ENCODE measurements around the gene TM9SF2.

DNA sequence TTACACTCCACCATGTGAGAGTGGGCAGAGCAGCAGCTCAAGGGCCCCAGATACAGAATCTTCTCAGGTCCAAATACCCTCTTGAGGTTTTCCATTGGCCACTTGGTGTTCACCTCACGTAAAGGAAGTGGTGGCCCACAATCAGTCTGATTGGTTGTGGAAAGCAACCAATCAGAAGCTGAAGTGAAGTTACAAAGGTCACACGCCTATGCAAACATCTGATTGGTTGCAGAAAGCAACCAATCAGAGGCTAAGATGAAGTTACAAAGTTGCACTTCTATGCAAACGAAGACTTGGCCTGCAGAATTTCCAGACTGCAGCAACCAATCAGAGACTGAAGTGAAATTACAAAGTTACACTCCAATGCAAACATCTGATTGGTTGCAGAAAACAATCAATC lies 14.3 kb upstream of the TM9SF2 start:
- TF ChIP-seq, protein P1, sequence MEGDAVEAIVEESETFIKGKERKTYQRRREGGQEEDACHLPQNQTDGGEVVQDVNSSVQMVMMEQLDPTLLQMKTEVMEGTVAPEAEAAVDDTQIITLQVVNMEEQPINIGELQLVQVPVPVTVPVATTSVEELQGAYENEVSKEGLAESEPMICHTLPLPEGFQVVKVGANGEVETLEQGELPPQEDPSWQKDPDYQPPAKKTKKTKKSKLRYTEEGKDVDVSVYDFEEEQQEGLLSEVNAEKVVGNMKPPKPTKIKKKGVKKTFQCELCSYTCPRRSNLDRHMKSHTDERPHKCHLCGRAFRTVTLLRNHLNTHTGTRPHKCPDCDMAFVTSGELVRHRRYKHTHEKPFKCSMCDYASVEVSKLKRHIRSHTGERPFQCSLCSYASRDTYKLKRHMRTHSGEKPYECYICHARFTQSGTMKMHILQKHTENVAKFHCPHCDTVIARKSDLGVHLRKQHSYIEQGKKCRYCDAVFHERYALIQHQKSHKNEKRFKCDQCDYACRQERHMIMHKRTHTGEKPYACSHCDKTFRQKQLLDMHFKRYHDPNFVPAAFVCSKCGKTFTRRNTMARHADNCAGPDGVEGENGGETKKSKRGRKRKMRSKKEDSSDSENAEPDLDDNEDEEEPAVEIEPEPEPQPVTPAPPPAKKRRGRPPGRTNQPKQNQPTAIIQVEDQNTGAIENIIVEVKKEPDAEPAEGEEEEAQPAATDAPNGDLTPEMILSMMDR (conservative IDR thresholded peaks at IDR 0.05; ENCODE audit: low read depth, low read length), result no peak
- TF ChIP-seq EZH2 (IDR thresholded peaks at IDR 0.05; ENCODE audit: low read length, unreplicated experiment), result no peak
- no peak for TF ChIP-seq EZH2phosphoT487 (IDR thresholded peaks at IDR 0.05; ENCODE audit: borderline replicate concordance, low read length)

All from PC-3 (cell line).